ENCODE results near the gene MICU1. TPM values are rescaled to one million over a fixed set of nuclear protein-coding genes. Genes with fewer than 3 reads are reported as not detected.

Gene MICU1
- total and polyA plus RNA-seq, 8 donors, result 25.9 to 212 (median 42.4) TPM

DNA sequence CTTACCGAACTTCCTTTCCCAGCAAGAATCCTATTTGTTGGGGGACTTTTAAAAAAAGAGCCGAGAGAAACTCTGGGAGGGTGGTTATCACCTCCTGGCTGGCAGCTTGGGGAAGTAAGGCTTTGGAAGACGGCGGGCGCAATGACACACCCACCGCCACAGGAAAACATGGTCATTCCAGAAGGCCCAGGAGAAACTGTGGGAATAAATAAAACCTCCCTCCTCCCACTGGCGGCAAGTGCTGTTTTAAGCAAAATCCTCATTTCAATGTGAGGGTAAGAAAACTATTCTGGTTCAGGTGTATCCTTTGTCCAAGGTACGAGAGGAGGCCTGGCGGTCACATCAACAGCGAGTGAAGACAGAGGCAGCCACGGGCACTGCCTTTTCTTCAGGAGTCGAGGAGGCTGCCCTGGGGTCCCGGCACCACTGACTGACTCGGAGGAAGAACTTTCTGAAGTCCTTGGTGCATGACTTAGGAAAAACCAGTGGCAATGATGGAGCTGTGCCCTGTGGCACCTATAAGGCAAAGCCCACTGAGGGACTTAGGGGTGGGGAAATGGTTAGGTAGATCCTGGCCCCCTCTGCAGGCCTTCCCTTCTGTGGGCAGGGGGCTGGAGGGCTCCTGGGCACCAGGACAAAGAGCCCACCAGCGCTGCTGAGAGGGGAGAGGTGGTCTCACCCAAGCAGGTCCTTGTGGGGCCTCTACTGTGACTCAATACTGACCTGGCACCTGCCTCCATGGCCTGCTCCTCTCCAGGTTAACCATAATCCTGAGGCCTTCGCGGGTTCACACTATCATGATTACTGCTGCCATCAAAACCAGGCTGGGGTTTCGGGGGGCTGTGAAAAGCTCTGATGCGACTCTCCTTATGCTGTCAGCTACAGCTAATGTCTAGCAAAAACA, 292.5 kb downstream of the MICU1 start:
- H3K9me3 ChIP-seq, result no peaks in the 10 kb centered on the region
- intact Hi-C loops (cut with DNase I; ENCODE audit: low total_unique reads), result loop anchor here (10.0 kb wide), 1 partner anchor 119 kb away; the partner anchor contains the start of genes ANAPC16 and ASCC1
- peaks cover 12 to 39% (median 27%) of the 10 kb centered on the region in 4 donors for H3K36me3 ChIP-seq
- H3K27ac ChIP-seq, result peak overlapping the region; percentile 84 to 97 (median 95)
- no peak overlapping the region for H3K4me3 ChIP-seq
- 53 to 69% (median 64%) methylated on average over 14 to 19 of the region's 19 CpGs for WGBS, 5 donors
- H3K27me3 ChIP-seq, result no peaks in the 10 kb centered on the region
- TF ChIP-seq EP300 (IDR thresholded peaks at IDR 0.05), result no peak
- no peak for TF ChIP-seq POLR2A (IDR thresholded peaks at IDR 0.05)
- TF ChIP-seq POLR2AphosphoS5 (IDR thresholded peaks at IDR 0.05), result no peak
- TF ChIP-seq, protein P1, sequence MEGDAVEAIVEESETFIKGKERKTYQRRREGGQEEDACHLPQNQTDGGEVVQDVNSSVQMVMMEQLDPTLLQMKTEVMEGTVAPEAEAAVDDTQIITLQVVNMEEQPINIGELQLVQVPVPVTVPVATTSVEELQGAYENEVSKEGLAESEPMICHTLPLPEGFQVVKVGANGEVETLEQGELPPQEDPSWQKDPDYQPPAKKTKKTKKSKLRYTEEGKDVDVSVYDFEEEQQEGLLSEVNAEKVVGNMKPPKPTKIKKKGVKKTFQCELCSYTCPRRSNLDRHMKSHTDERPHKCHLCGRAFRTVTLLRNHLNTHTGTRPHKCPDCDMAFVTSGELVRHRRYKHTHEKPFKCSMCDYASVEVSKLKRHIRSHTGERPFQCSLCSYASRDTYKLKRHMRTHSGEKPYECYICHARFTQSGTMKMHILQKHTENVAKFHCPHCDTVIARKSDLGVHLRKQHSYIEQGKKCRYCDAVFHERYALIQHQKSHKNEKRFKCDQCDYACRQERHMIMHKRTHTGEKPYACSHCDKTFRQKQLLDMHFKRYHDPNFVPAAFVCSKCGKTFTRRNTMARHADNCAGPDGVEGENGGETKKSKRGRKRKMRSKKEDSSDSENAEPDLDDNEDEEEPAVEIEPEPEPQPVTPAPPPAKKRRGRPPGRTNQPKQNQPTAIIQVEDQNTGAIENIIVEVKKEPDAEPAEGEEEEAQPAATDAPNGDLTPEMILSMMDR (IDR thresholded peaks at IDR 0.05), result no peak
- H3K4me1 ChIP-seq, result peaks cover 86 to 90% (median 89%) of the 10 kb centered on the region in 4 donors
- DNase-seq, result peak in 1 of 2 donors; percentile 39

DNA sequence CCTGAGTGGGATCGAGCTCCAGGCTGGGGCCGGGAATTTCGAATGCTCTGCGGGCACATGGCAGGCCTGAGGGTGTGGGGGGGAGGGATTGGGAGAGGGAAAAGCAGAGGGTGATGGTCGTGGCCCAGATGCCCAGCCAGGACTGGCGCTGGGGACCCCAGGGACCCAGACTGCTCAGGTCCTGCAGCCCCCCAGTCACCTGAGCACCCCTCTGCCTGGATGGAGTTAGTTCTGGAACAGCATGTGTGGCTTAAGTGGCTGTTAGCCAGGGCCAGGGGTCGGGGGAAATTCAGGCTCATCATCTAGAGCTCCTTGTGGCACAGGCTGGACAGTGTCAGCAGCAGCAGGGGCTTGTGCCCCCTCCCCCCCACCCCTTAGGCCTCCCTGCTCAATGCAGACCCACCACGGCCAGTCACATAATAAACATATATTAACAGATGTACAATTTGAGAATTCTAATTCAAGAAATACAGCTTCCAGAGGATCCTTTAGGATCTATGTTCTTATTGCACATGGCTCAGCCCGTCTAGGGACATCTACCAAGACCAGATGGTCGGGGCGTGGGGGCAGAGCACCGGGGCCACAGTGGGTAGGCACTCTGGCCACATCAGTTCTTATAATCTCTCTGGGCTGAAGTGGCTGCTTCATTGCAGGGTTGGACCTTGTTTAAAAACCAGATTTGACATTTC, 293.3 kb downstream of the MICU1 start:
- H3K27me3 ChIP-seq, result no peaks in the 10 kb centered on the region
- H3K4me1 ChIP-seq, result peaks cover 94 to 98% (median 95%) of the 10 kb centered on the region in 4 donors
- no peak overlapping the region for H3K4me3 ChIP-seq
- H3K27ac ChIP-seq, result peak overlapping the region; percentile 84 to 97 (median 95)
- H3K9me3 ChIP-seq, result no peaks in the 10 kb centered on the region
- peaks cover 4 to 31% (median 19%) of the 10 kb centered on the region in 4 donors for H3K36me3 ChIP-seq
- no peak for DNase-seq
- no peak for TF ChIP-seq EP300 (IDR thresholded peaks at IDR 0.05)
- TF ChIP-seq, protein P1 (IDR thresholded peaks at IDR 0.05), result no peak
- TF ChIP-seq POLR2A (IDR thresholded peaks at IDR 0.05), result no peak
- TF ChIP-seq POLR2AphosphoS5 (IDR thresholded peaks at IDR 0.05), result no peak
- 25 to 45% (median 33%) methylated on average over 12 of the region's 12 CpGs for WGBS, 5 donors
- intact Hi-C loops (cut with DNase I; ENCODE audit: low total_unique reads), result loop anchor here (10.0 kb wide), 1 partner anchor 118 kb away; the partner anchor contains the start of genes ANAPC16 and ASCC1

DNA sequence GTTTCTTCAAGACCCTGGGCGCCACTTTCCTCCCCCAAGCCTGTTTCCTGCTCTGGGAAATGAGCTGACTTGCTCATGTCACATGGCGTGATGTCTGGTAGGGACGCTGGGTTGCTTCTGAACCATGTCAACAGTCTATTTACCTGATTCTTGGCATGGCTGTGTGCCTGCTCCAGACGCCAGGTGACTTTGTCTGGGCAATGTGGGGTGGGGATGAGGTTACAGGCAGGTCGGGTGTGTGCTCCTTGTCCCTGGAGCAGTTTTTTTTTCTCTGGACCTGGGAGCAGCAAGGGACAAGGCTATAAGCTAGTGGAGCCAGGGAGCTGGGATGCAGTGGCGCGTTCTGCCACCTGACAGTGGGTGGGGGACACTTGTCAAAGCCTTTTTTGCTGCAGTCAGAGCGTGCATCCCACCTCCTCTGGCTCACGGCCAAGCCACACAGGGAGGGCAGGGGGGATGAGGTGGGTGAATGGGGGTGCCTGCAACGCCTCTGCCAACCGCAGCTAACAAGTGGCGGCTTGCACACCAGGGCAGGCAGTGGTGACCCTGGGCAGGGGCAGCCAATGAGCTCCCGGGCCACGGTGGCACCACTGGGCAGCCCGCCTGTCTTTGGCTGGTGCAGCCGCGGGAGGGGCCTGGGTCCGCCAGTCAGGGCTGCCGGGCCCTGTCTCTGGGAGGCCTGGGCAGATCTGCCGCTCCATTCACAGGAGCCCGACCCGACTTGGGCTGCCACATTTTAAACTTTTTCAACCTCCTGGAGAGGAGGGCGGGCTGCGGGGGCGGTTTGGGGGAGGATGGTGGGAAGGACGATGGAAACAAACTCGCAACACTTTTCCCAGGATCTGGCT, 294.1 kb downstream of the MICU1 start:
- TF ChIP-seq POLR2AphosphoS5 (IDR thresholded peaks at IDR 0.05) (peak; percentile 39 to 76 (median 68)), EP300 (IDR thresholded peaks at IDR 0.05) (no peak)
- TF ChIP-seq, protein P1 (IDR thresholded peaks at IDR 0.05), result peak in 5 of 7 experiments; percentile 37 to 80 (median 50)
- H3K9me3 ChIP-seq, result no peaks in the 10 kb centered on the region
- 2 to 9% (median 7%) methylated on average over 20 to 27 of the region's 27 CpGs for WGBS, 5 donors
- peak overlapping the region; percentile 84 to 97 (median 95) for H3K27ac ChIP-seq
- peak; percentile 91 to 96 for DNase-seq
- H3K4me1 ChIP-seq, result peaks cover 91 to 100% (median 98%) of the 10 kb centered on the region in 4 donors
- intact Hi-C loops (cut with DNase I; ENCODE audit: low total_unique reads), result loop anchor here (10.0 kb wide), 1 partner anchor 117 kb away; the partner anchor contains the start of genes ANAPC16 and ASCC1
- H3K36me3 ChIP-seq, result peaks cover 3 to 24% (median 15%) of the 10 kb centered on the region in 4 donors
- H3K27me3 ChIP-seq, result no peaks in the 10 kb centered on the region
- peak overlapping the region in 2 of 4 donors; percentile 4 to 14 for H3K4me3 ChIP-seq
